Measurements from ENCODE around the gene TSPAN6. TPM values are rescaled to one million over a fixed set of nuclear protein-coding genes. Genes with fewer than 3 reads are reported as not detected.

TSPAN6 gene
- total RNA-seq, 4 donors from 2014 or later, result 27.3 to 55.5 (median 38.4) TPM

DNA sequence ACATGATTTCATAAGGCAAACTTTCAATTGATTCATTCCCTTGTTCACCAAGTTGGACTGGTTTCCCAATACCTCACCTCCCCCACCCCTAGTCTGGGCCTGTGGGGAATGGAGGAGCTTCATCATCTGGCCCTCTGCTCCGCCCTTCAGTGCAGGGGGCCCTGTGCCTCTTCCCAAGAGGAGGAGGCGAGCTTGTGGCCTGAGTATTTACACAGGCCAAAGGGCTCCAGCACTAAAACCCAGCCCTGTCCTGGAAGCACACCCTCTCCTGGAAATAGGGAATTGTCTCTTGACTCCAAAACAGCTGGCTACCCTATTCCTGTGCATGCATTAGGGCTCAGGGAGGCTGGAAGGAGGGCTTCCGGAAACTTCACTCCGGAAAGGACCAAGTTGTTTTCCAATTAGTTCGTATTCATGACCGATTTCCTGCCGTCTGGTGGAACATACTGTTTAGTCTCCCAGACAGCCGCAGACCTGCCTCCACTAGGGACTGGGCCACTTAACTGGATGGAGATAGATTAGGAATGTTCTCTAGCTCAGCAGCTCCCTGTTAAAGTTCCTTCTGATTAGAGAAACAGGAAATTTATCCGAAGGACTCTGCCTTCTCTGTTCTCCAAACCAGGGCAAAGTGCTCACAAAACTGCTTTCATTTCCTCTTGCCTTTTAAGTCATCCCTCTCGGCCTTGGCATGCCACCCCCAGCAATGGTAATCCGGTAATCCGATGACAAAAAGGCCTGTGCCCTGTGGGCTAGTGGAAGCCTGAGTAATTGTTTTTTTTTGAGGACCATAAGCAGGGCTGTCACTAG, 13.1 kb upstream of the TSPAN6 start:
- DNase-seq (ENCODE audit: low spot score) (peak; percentile 59), ATAC-seq (ENCODE audit: low FRiP score) (peak; percentile 82)
- TF ChIP-seq, protein P1, sequence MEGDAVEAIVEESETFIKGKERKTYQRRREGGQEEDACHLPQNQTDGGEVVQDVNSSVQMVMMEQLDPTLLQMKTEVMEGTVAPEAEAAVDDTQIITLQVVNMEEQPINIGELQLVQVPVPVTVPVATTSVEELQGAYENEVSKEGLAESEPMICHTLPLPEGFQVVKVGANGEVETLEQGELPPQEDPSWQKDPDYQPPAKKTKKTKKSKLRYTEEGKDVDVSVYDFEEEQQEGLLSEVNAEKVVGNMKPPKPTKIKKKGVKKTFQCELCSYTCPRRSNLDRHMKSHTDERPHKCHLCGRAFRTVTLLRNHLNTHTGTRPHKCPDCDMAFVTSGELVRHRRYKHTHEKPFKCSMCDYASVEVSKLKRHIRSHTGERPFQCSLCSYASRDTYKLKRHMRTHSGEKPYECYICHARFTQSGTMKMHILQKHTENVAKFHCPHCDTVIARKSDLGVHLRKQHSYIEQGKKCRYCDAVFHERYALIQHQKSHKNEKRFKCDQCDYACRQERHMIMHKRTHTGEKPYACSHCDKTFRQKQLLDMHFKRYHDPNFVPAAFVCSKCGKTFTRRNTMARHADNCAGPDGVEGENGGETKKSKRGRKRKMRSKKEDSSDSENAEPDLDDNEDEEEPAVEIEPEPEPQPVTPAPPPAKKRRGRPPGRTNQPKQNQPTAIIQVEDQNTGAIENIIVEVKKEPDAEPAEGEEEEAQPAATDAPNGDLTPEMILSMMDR (IDR thresholded peaks at IDR 0.05), result no peak

DNA sequence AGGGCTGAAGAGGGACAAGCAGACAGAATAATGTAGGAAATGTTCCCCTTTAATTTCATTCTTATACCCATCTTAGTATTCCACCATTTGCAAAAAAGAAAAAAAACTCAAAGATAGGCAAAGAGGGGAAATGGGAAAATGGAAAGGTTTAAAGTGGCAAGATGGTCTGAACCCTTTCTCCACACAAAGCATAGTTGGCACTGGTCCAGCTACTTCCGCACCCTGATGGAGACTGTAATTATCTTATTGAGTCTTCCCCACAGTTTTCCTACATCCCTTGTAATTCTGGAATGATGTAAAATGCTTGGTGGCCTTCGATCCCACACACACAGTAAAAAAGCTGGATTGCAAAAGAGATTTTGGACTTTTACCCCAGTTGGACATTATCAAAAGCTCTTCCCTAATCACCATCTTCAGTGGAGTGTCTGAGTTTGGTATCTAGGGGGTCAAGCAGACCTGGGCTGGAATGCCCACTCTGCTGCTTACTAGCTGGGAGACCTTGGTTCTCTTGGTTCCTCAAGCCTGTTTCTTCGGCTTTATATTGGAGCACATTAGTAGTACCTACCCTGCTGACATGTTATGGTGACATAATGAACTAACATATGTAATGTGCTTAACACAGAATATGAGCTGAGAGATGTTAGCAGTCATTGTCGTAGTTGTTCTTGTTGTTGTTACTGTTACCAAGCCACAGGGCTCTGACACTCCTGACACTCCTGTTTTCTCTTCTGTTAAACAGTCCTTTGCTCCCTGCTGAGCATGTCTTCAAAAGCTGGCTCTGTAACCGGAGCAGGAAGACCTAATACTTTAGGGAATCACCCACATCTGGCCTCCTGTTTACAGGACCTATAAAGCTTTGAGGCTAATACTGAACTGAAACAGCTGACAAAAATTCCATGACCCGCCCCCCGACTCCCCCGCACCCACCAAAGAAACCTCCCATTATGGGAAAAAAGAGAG, 12.1 kb upstream of the TSPAN6 start:
- DNase-seq (ENCODE audit: low spot score) (no peak), ATAC-seq (ENCODE audit: low FRiP score) (peak; percentile 17)
- TF ChIP-seq, protein P1 (IDR thresholded peaks at IDR 0.05), result no peak

DNA sequence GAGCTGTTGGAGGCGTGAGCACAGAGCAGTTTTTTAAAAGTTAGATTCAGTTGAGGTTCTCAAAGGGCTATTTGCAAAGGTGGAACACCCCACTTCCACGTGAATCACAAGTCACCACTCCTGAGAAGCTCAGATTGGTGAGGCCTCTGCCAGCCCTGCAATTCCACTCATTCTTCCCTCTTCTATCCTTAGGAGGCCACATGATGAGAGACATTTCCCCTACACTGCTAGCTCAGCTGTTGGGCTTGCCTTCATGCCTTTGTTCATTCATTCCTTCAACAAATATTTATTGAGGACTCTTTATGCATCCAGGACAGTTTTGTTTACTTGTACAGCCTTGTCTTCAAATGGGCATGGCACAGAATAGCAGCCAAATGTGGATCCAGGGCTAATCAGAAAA, 11.1 kb upstream of the TSPAN6 start:
- DNase-seq (ENCODE audit: low spot score) (no peak), ATAC-seq (ENCODE audit: low FRiP score) (no peak)
- TF ChIP-seq, protein P1 (IDR thresholded peaks at IDR 0.05), result no peak

DNA sequence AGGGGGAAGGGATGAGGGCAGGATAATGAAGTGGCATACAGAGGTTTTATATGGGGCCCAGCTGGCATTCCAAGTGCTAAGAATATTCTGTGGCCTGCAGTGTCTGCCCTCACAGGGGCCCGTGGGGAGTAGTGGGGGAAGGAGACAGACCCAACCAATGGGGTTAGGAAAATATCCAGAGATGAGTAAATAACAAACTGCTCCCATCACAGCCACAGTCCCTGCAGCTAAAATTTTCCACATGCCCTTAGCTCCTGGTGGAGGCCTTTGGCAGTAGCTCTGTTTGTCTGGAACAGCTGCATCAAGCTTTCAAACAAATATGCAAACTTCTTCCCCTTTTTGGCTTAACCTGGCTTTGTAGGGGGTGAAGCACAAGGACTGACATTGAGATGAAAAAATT, 10.5 kb upstream of the TSPAN6 start:
- DNase-seq (ENCODE audit: low spot score) (no peak), ATAC-seq (ENCODE audit: low FRiP score) (no peak)
- TF ChIP-seq, protein P1 (IDR thresholded peaks at IDR 0.05), result no peak

DNA sequence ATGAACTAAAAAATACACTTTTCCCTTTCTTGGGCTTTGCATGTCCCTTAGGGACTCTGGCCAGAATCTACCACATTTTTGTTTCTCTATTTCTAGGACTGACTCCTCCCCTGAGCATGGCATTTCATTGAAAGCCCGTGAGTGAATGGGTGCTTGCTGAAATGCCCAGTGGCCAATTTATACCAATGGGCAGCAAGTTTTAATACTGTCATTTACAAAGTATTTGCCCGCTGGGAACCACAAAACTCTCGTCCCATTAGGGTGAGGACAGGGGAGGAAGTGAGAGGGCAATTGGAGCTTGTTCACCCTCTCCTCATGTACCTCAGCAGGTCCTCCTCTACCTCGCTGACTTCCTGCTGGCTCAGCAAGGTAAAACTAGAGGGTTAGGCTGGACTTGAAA, 8.5 kb upstream of the TSPAN6 start:
- TF ChIP-seq, protein P1 (IDR thresholded peaks at IDR 0.05), result no peak
- ATAC-seq (ENCODE audit: low FRiP score) (no peak), DNase-seq (ENCODE audit: low spot score) (no peak)

DNA sequence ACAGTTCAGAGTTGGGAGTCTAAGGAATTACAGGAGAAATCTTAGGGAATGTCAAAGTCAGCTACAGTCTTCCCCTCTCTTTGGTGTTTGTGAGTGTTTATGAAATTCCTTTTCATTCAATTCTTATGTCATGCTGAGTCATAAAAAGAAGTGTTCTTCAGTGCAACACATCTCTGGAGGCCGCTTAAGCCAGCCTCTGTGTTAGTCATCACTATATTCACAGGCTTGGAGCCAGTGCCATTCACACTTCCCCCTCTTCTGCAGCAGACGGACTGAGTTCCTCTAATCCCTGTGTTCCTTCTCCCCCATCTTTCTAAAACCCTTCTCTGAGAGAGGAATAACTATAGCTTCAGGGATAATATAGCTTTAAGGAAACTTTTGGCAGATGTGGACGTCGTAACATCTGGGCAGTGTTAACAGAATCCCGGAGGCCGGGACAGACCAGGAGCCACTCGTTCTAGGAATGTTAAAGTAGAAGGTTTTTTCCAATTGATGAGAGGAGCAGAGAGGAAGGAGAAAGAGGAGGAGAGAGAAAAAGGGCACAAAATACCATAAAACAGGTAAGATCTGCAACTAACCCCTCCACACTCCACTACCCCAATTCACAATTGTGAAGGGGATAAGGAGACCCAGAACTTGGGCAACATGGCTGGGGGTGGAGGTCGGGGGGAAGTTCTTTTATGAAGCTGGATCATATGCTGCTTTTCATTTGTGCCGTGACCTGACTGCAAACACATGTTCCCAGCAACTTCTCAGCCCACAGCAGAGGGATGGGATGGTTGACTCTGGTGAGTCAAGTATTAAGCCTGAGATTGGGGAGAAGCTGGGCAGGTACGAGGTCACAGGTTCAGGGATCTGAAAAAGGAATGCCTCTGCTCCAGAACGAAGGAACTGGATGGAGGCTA, 7.6 kb upstream of the TSPAN6 start, which contains the start of gene SRPX2:
SRPX2 (plus strand) TSS at position 244 of the 905 bp plus-strand sequence. CDS start 2,124 bp downstream, outside the sequence.
- no peak for DNase-seq (ENCODE audit: low spot score)
- peak; percentile 90 for ATAC-seq (ENCODE audit: low FRiP score)
- TF ChIP-seq, protein P1 (IDR thresholded peaks at IDR 0.05), result no peak

All from omental fat pad (tissue), 4 donors.